ENCODE results near the gene MMEL1.

The MMEL1 gene

DNA sequence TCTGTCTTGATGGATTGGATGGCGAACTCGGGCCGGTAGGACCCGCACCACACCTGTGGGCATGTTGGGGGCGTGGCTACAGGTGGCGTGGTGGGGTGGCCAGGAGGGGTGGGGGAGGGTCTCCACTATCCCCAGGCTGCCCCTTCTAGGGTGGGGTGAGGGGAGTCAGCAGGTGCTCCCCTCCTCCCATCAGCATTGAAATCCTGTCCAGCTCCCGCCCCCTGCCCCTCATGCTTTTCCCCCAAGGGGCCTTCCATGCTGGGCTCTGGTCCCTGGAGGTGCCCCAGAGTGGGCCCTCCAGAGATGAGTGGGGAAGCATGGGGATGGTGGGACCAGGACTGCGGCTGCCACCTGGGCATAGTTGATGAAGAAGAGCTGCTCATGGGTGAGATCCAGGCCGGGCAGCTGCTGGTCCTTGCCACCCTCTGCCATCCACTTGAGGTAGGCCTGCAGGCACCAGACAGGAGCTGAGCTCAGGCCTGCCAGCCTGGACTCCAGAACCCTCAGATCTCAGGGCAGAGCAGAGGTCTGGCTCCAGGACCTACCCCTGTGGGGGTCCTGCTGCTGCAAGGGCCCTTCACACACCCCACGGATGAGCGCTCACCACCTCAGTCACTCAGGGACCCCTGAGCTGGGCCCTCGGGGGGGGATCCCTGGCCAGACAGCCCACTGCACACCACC lies 41.1 kb downstream of the MMEL1 start:
- no peaks in the 10 kb centered on the region for H3K27me3 ChIP-seq (ENCODE audit: insufficient read depth, low read length)
- 90% methylated on average over 11 of the region's 12 CpGs for WGBS

DNA sequence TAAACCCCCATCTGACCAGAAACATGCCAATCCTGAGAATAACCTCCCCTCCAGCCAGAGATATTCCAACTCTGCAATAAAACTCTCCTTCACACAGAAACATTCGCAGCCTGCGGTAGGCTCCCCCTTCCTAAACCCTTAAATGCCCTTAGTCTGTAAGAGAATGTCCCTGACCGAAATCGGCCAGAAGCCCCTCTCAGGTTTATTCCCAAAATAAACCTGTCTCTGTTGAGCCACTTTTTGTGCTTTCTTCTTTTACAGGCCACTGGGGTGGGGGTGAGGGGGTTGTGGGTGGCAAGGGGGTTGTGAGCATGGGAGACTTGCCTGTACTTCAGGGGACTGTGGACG lies 41.6 kb downstream of the MMEL1 start:
- Histone ChIP-seq H3K9ac (ENCODE audit: low read depth, low read length) (no peak overlapping the region), H3K36me3 (ENCODE audit: insufficient read depth, low read length) (peaks cover 11% of the 10 kb centered on the region), H3K27me3 (ENCODE audit: insufficient read depth, low read length) (no peaks in the 10 kb centered on the region), H3K4me1 (ENCODE audit: insufficient read depth, low read length) (no peaks in the 10 kb centered on the region), H3K27ac (ENCODE audit: low read depth, low read length) (no peak overlapping the region), H3K4me3 (ENCODE audit: low read length) (no peak overlapping the region), H3K9me3 (ENCODE audit: insufficient read depth, low read depth, low read length) (no peaks in the 10 kb centered on the region)
- WGBS: 91% methylated on average over 5 of the region's 5 CpGs

More for the DNA sequence above, 41.1 kb downstream of the MMEL1 start:
- H3K9ac ChIP-seq (ENCODE audit: low read depth, low read length): no peak overlapping the region
- H3K4me1 ChIP-seq (ENCODE audit: insufficient read depth, low read length): no peaks in the 10 kb centered on the region
- H3K9me3 ChIP-seq (ENCODE audit: insufficient read depth, low read depth, low read length): no peaks in the 10 kb centered on the region
- H3K4me3 ChIP-seq (ENCODE audit: low read length): no peak overlapping the region
- H3K27ac ChIP-seq (ENCODE audit: low read depth, low read length): no peak overlapping the region
- H3K36me3 ChIP-seq (ENCODE audit: insufficient read depth, low read length): peaks cover 11% of the 10 kb centered on the region

DNA sequence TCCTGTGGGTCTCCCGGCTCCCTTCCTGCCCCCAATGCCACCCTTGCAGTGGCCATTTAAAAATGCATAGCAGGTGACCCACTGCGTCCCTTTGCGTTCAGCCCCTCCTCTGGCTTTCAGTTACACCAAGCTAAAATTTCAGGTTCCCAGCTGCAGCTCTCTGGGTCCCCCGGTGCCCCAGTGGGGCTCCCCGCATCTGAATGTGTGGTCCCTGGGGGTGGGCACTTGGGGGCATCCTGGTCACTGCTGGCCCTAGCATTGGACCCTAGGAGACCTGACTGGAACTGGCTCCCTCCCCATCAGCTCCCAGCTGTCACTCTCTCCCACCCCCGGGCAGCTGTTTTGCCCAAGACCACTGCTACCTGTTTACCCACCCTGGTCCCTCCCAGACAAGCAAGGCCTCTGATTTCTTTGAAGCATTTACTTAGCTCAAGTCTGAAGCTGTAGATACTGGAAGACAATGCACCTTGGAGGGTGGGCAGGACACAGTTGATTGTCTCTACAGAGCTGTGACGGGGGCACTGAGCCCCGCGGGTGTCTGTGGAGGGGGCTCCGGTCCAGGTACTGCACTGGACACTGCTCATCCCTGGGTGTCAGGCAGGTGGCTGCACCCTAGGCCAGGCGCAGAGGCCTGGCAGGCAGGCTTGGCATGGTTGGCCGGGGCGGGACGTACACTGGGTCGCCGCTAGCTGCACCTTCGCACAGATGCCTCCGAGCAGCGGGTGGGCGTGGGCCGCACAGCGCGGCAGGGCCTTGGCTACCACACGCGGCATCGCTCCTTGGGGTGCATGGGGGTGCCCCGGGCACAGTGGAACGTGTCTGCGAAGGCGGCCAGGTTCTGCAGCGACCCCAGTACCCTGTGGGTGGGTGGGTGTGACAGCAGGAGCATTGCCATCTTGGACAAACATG lies 42.3 kb downstream of the MMEL1 start:
- no peak overlapping the region for H3K9ac ChIP-seq (ENCODE audit: low read depth, low read length)
- H3K27ac ChIP-seq (ENCODE audit: low read depth, low read length): no peak overlapping the region
- no peaks in the 10 kb centered on the region for H3K9me3 ChIP-seq (ENCODE audit: insufficient read depth, low read depth, low read length)
- WGBS: 95% methylated on average over 31 of the region's 31 CpGs
- no peak overlapping the region for H3K4me3 ChIP-seq (ENCODE audit: low read length)
- peaks cover 11% of the 10 kb centered on the region for H3K36me3 ChIP-seq (ENCODE audit: insufficient read depth, low read length)
- no peaks in the 10 kb centered on the region for H3K27me3 ChIP-seq (ENCODE audit: insufficient read depth, low read length)
- no peaks in the 10 kb centered on the region for H3K4me1 ChIP-seq (ENCODE audit: insufficient read depth, low read length)

DNA sequence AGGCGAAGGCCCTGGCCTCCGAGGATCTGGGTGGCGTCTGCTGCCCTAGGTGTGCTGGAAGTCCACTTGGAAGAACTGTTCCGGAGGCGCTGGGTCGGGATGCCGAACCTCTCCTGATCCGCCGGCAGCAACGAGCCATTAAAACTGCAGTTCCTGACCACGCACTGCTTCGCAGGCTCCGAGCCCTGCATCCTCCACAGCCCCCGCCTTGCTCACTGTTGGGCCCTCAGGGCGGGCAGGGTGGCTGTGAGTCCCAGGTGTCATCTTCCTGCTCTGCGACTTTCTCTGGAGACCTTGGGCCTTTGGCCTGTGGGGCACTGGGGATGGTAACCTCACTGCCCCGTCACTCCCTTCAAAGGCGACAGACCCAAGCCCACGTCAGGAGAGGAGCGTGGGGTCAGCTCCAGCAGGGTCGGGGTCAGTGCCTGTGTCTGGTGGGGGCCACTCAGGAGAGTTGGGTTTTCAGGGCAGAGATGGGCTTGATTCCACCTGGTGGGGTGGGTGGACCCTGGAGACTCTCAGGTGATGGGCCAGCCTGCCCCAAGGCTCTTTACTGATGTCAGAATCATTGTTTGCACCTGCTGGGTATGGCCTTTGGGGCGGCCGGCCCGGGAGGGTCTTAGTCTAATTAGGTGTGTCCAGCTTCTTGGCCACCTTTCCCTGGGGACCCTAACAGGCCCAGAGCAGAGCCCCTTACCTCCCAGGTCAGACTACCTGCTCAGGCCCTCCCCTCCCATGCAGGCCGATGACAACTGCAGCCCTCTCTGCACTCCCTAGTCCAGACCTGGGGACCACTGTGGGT lies 43.2 kb downstream of the MMEL1 start:
- no peak overlapping the region for H3K9ac ChIP-seq (ENCODE audit: low read depth, low read length)
- 95% methylated on average over 25 of the region's 25 CpGs for WGBS

DNA sequence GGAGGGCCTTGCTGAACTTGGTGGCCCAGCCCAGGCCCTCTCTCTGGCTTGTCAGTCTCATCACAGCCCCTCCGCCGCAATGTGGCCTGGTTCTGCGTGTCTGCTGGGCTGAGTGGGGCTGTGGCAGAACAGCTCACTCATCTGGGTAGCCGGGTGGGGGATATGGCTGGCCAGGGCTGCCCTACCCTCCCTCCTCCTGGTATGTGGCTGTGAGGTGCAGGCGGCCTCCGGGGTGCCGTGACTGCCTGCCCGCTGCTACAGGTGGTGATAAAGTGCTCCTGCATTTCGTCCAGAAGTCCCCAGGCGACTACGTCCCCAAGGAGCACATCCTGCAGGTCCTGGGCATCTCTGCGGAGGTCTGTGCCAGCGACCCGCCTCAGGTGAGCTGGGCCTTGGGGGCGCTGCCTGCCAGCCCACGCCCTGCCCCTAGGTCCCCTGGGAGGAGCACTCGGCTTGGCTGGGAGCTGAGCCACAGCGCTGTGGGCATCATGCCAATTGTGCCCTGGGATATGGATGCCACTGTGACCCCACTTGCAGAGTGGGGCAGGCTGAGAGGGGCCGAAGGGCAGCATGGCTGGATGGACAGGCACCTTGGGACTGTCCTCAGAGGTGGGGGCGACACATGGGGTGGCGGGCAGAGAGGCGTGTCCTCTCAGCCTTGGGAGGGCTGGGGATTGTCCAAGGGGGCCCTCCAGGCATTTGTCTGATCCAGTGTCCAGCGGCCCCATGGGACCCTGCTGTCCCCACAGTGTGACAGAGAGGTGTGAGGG lies 44.0 kb downstream of the MMEL1 start:
- H3K36me3 ChIP-seq (ENCODE audit: insufficient read depth, low read length): peaks cover 11% of the 10 kb centered on the region
- no peak overlapping the region for H3K27ac ChIP-seq (ENCODE audit: low read depth, low read length)
- H3K4me3 ChIP-seq (ENCODE audit: low read length): no peak overlapping the region
- no peak overlapping the region for H3K9ac ChIP-seq (ENCODE audit: low read depth, low read length)
- H3K4me1 ChIP-seq (ENCODE audit: insufficient read depth, low read length): peaks cover 1% of the 10 kb centered on the region; the same call in 1 of the 2 replicates
- no peaks in the 10 kb centered on the region for H3K27me3 ChIP-seq (ENCODE audit: insufficient read depth, low read length)
- WGBS: 92% methylated on average over 23 of the region's 23 CpGs
- no peaks in the 10 kb centered on the region for H3K9me3 ChIP-seq (ENCODE audit: insufficient read depth, low read depth, low read length)

More for the DNA sequence above, 43.2 kb downstream of the MMEL1 start:
- H3K27ac ChIP-seq (ENCODE audit: low read depth, low read length): no peak overlapping the region
- no peaks in the 10 kb centered on the region; the same call in 1 of the 2 replicates for H3K4me1 ChIP-seq (ENCODE audit: insufficient read depth, low read length)
- H3K27me3 ChIP-seq (ENCODE audit: insufficient read depth, low read length): no peaks in the 10 kb centered on the region
- H3K36me3 ChIP-seq (ENCODE audit: insufficient read depth, low read length): peaks cover 11% of the 10 kb centered on the region
- no peak overlapping the region for H3K4me3 ChIP-seq (ENCODE audit: low read length)
- no peaks in the 10 kb centered on the region for H3K9me3 ChIP-seq (ENCODE audit: insufficient read depth, low read depth, low read length)

DNA sequence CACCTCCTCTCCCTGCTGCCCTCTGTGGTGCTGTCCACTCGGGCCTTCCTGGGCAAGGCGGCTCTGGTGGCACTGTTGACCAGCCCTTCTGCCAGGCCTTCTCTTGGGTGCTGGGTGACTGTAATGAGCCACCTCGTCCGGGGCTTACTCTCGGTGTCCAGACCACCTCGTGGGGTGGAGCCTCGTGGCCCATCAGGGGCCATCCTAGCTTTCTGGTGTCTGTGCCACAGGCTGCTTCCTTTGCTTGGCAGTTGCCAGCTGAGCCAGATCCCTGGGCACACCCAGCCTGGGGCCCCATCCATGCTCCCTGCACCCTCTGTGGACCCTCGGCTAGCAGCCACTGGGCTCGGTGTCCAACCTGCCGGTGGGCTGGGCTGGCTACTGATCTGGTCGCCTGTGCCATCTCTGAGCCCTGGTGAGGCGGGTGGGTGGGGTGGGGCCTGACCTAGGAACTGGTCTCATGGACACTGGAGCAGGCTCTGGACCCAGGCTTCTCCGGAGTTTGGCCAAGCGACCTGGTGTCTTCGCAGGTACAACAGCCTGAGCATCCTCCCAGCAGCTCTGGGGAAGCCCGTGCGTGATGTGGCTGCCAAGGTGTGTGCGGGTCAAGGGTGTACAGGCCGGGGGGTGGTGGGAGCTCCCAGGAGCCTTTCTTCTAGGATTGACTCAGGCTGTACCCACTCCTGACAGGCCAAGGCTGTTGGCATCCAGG lies 44.8 kb downstream of the MMEL1 start:
- Histone ChIP-seq H3K9ac (ENCODE audit: low read depth, low read length) (no peak overlapping the region), H3K27me3 (ENCODE audit: insufficient read depth, low read length) (no peaks in the 10 kb centered on the region), H3K4me3 (ENCODE audit: low read length) (peak overlapping the region; percentile 98), H3K36me3 (ENCODE audit: insufficient read depth, low read length) (peaks cover 11% of the 10 kb centered on the region), H3K9me3 (ENCODE audit: insufficient read depth, low read depth, low read length) (no peaks in the 10 kb centered on the region), H3K4me1 (ENCODE audit: insufficient read depth, low read length) (peaks cover 8% of the 10 kb centered on the region), H3K27ac (ENCODE audit: low read depth, low read length) (no peak overlapping the region)
- 93% methylated on average over 19 of the region's 19 CpGs for WGBS

DNA sequence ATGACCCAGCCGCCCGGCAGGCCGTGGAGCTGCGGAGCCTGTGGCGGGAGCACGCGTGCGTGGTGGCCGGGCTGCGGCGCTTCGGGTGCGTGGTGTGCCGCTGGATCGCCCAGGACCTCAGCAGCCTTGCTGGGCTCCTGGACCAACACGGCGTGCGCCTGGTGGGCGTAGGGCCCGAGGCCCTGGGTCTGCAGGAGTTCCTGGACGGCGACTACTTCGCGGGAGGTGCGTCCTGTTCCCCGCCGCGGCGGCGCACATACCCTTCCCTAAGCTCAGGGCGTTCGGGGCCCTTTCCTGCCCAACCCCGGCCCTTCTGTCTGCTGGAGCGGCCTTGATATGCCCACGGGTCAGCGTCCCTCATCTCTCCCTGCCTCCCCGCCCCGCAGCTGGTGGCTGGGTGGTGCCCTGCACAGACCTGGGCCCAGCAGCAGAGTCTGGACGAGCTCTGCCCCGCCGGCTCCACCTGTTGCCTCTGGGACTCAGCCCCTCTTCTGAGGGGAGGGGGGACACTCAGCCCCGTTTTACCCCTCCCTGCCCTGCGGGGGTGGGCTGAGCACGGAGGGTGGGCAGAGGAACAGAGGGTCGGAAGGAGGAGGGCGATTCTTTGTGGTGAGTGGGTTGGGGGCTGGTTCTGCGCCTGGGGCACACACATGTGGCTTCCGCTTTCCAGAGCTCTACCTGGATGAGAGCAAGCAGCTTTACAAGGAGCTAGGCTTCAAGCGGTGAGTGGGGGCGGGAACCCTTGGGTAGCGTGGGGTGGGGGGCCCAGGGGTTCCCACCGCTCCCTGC lies 45.6 kb downstream of the MMEL1 start:
- peak overlapping the region; percentile 83 for H3K9ac ChIP-seq (ENCODE audit: low read depth, low read length)
- H3K9me3 ChIP-seq (ENCODE audit: insufficient read depth, low read depth, low read length): no peaks in the 10 kb centered on the region
- H3K27me3 ChIP-seq (ENCODE audit: insufficient read depth, low read length): no peaks in the 10 kb centered on the region
- peak overlapping the region; percentile 98 for H3K4me3 ChIP-seq (ENCODE audit: low read length)
- 13% methylated on average over 52 of the region's 52 CpGs for WGBS
- no peak overlapping the region for H3K27ac ChIP-seq (ENCODE audit: low read depth, low read length)
- H3K4me1 ChIP-seq (ENCODE audit: insufficient read depth, low read length): peaks cover 8% of the 10 kb centered on the region
- H3K36me3 ChIP-seq (ENCODE audit: insufficient read depth, low read length): peaks cover 11% of the 10 kb centered on the region

DNA sequence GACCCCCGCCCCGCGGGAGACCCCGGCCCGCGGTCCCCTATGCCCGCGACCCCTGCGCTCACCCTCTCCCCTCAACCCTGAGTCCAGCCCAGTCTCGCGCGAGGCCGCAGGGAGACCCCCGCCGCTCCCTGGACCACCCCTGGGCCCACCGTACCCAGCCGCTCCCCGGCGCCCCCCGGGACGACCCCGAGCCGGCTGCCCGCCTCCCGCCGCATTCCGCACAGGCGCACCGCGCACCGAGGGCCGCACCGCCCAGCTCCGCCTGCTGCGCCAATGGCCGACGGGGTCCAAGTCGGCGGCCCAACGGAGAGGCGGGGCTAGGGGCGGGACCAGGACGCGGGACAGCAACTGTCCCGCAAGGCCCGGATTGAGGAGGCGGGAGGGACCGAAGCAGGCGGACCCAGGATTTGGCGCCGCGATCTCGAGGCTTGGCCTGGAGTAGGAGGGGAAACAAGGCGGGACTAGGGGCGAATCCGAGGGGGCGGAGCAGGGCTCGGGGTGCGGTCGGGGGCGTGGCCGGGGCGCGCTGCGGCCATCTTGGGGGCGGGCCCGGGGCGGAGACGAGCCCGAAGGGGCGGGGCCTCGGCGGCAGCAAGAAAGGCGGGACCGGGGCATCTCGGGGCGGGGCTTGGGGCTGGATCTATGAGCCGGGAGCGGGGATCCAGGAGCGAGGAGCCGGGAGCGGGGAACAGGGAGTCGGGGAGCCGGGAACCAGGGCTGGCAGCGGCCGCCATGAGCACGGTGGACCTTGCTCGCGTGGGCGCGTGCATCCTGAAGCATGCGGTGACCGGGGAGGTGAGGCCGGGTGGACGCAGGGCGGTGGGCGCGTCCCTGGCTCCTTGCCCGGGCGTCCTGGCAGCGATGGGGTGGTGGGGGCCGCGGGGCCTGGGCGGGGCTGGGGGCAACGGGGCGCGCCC lies 46.4 kb downstream of the MMEL1 start, which contains the start of gene PRXL2B:
PRXL2B (plus strand) TSS at position 624 of the 917 bp plus-strand sequence; CDS start at position 733, 109 bp downstream.
- peaks cover 8% of the 10 kb centered on the region for H3K4me1 ChIP-seq (ENCODE audit: insufficient read depth, low read length)
- H3K9ac ChIP-seq (ENCODE audit: low read depth, low read length): peak within 1 kb of the TSS; percentile 93
- H3K9me3 ChIP-seq (ENCODE audit: insufficient read depth, low read depth, low read length): no peaks in the 10 kb centered on the region
- H3K27ac ChIP-seq (ENCODE audit: low read depth, low read length): peak within 1 kb of the TSS; percentile 93
- H3K36me3 ChIP-seq (ENCODE audit: insufficient read depth, low read length): peaks cover 11% of the 10 kb centered on the region
- under 1% methylated on average over 106 of the region's 107 CpGs for WGBS
- no peaks in the 10 kb centered on the region for H3K27me3 ChIP-seq (ENCODE audit: insufficient read depth, low read length)
- H3K4me3 ChIP-seq (ENCODE audit: low read length): peak within 1 kb of the TSS; percentile 98

Data from HUES64 (cell line).